Neuronal stem cell (in vitro differentiated cells): ENCODE results near the gene FAM114A2.

Experiments
- DNase-seq: peaks from one replicate; pipeline ENCODE4 v3.0.0-alpha.2; 2013; ENCODE audit warnings: low spot score
- H2AFZ ChIP-seq: one replicate; pipeline ENCODE4 v1.6.1; 2013; ENCODE audit warnings: mild to moderate bottlenecking, low read length, inconsistent platforms
- H2AK5ac ChIP-seq: 2 replicates; pipeline ENCODE4 v1.6.1; 2013; ENCODE audit warnings: low read depth, mild to moderate bottlenecking, inconsistent platforms, low read length, moderate library complexity, mixed read lengths
- H2BK120ac ChIP-seq: 2 replicates; pipeline ENCODE4 v1.6.1; 2013; ENCODE audit warnings: low read depth, mild to moderate bottlenecking, inconsistent platforms, low read length, moderate library complexity, mixed read lengths
- H2BK12ac ChIP-seq: one replicate; pipeline ENCODE4 v1.6.1; 2013; ENCODE audit warnings: low read length, inconsistent platforms
- H2BK15ac ChIP-seq: 2 replicates; pipeline ENCODE4 v1.6.1; 2013; ENCODE audit warnings: mild to moderate bottlenecking, low read length, inconsistent platforms, mixed read lengths
- H2BK5ac ChIP-seq: one replicate; pipeline ENCODE4 v1.6.1; 2013; ENCODE audit warnings: inconsistent platforms, mild to moderate bottlenecking, low read length, moderate library complexity
- H3K14ac ChIP-seq: one replicate; pipeline ENCODE4 v1.6.1; 2013; ENCODE audit warnings: low read length, inconsistent platforms
- H3K18ac ChIP-seq: 2 replicates; pipeline ENCODE4 v1.6.1; 2013; ENCODE audit warnings: low read length, inconsistent platforms
- H3K23ac ChIP-seq: 2 replicates; pipeline ENCODE4 v1.6.1; 2013; ENCODE audit warnings: low read depth, mild to moderate bottlenecking, mixed read lengths, low read length, inconsistent platforms; ENCODE audit not compliant: poor library complexity
- H3K27ac ChIP-seq: replicated peaks from 3 replicates; pipeline ENCODE4 v1.5.1; 2013; ENCODE audit warnings: low read length, inconsistent platforms
- H3K27me3 ChIP-seq, 3 experiments: 2 replicates each; pipeline ENCODE4 v1.6.1; 2013; ENCODE audit warnings: low read length in 3 of 3, mild to moderate bottlenecking in 2 of 3, inconsistent platforms in 1 of 3, low read depth in 1 of 3, mixed read lengths in 1 of 3, moderate library complexity in 1 of 3; ENCODE audit not compliant: control insufficient read depth in 3 of 3, insufficient read depth in 3 of 3
- H3K36me3 ChIP-seq, 2 donors: replicated peaks in 1 of 2; 2 replicates each; pipeline ENCODE4 v1.6.1; 2013; ENCODE audit warnings: low read length in 2 of 2; ENCODE audit not compliant: control insufficient read depth in 2 of 2, insufficient read depth in 2 of 2
- H3K4ac ChIP-seq: 2 replicates; pipeline ENCODE4 v1.6.1; 2013; ENCODE audit warnings: inconsistent platforms, mild to moderate bottlenecking, low read length, moderate library complexity
- H3K4me1 ChIP-seq, 2 donors: 1 replicate in 1 of 2; 2 replicates in 1 of 2; pipeline ENCODE4 v1.6.1; 2013; ENCODE audit warnings: low read length in 2 of 2, low read depth in 1 of 2; ENCODE audit not compliant: control insufficient read depth in 2 of 2, insufficient read depth in 1 of 2
- H3K4me2 ChIP-seq: one replicate; pipeline ENCODE4 v1.6.1; 2013; ENCODE audit warnings: mild to moderate bottlenecking, low read length, inconsistent platforms; ENCODE audit not compliant: insufficient read depth, poor library complexity, severe bottlenecking
- H3K4me3 ChIP-seq, 2 donors: 2 replicates each; pipeline ENCODE4 v1.5.1; 2013; ENCODE audit warnings: low read length in 2 of 2, mild to moderate bottlenecking in 2 of 2, inconsistent platforms in 1 of 2, moderate library complexity in 1 of 2
- H3K79me1 ChIP-seq: one replicate; pipeline ENCODE4 v1.6.1; 2013; ENCODE audit warnings: low read depth, mild to moderate bottlenecking, inconsistent platforms, low read length, moderate library complexity
- H3K9ac ChIP-seq: one replicate; pipeline ENCODE4 v1.6.1; 2013; ENCODE audit warnings: mild to moderate bottlenecking, low read depth, low read length, inconsistent platforms; ENCODE audit not compliant: poor library complexity
- H3K9me3 ChIP-seq, 2 donors: replicated peaks in 1 of 2; 2 replicates each; pipeline versions ENCODE3 to v1.6.1; 2013; ENCODE audit warnings: low read length in 2 of 2, mild to moderate bottlenecking in 2 of 2, inconsistent platforms in 1 of 2, low read depth in 1 of 2, mixed read lengths in 1 of 2, moderate library complexity in 1 of 2; ENCODE audit not compliant: control insufficient read depth in 2 of 2, insufficient read depth in 1 of 2
- H4K8ac ChIP-seq: one replicate; pipeline ENCODE4 v1.6.1; 2013; ENCODE audit warnings: low read depth, mild to moderate bottlenecking, inconsistent platforms, low read length, moderate library complexity
- H4K91ac ChIP-seq: one replicate; pipeline ENCODE4 v1.6.1; 2013; ENCODE audit warnings: low read length, low read depth, mild to moderate bottlenecking, inconsistent platforms; ENCODE audit not compliant: poor library complexity
- WGBS, 2 donors: extraction: QIAGEN DNeasy Blood & Tissue Kit; methylation state at CpG; one replicate each; pipeline ENCODE4 v1.1.7; 2013; ENCODE audit warnings: missing lambda C conversion rate in 2 of 2, mixed read lengths in 1 of 2; ENCODE audit not compliant: insufficient read length in 2 of 2, insufficient replicate concordance in 1 of 2; ENCODE audit errors: extremely low coverage in 2 of 2; 5-methylcytosine and 5-hydroxymethylcytosine counted together

The FAM114A2 gene

GRCh38 chr5:154002093-154002492 lies 36.6 kb downstream of the FAM114A2 start:
- no peak overlapping the region for H3K23ac ChIP-seq
- no peak overlapping the region for H3K18ac ChIP-seq
- no peaks in the 10 kb centered on the region for H3K27me3 ChIP-seq
- no peak overlapping the region for H3K4ac ChIP-seq
- no peak overlapping the region for H3K4me3 ChIP-seq
- H2BK12ac ChIP-seq: no peak overlapping the region
- no peak overlapping the region for H2AFZ ChIP-seq
- H3K4me1 ChIP-seq: no peaks in the 10 kb centered on the region
- no peaks in the 10 kb centered on the region for H3K79me1 ChIP-seq
- H4K91ac ChIP-seq: no peak overlapping the region
- H2BK120ac ChIP-seq: no peak overlapping the region
- H4K8ac ChIP-seq: no peak overlapping the region
- H3K36me3 ChIP-seq: peaks cover 0 to 40% of the 10 kb centered on the region in 2 donors
- no peak for DNase-seq
- no peak overlapping the region for H3K9ac ChIP-seq
- H3K4me2 ChIP-seq: no peak overlapping the region
- WGBS, 2 donors: no CpG with 5 or more reads among the region's 4 CpGs
- no peak overlapping the region for H3K27ac ChIP-seq
- no peak overlapping the region for H2AK5ac ChIP-seq
- H3K14ac ChIP-seq: no peak overlapping the region
- no peak overlapping the region for H2BK15ac ChIP-seq
- H3K9me3 ChIP-seq: peaks cover 0 to 4% of the 10 kb centered on the region in 2 donors
- no peak overlapping the region for H2BK5ac ChIP-seq

GRCh38 chr5:154000703-154001102 lies 38.0 kb downstream of the FAM114A2 start:
- Histone ChIP-seq H3K27me3 (no peaks in the 10 kb centered on the region), H3K4me2 (no peak overlapping the region), H3K4me1 (no peaks in the 10 kb centered on the region), H3K4me3 (no peak overlapping the region), H3K79me1 (no peaks in the 10 kb centered on the region), H3K18ac (no peak overlapping the region), H3K4ac (no peak overlapping the region), H2AK5ac (no peak overlapping the region), H3K14ac (no peak overlapping the region), H4K8ac (no peak overlapping the region), H2BK12ac (no peak overlapping the region), H3K9ac (no peak overlapping the region), H3K27ac (no peak overlapping the region), H2BK120ac (no peak overlapping the region), H2AFZ (no peak overlapping the region), H4K91ac (no peak overlapping the region), H3K23ac (no peak overlapping the region), H3K9me3 (peaks cover 0 to 4% of the 10 kb centered on the region in 2 donors), H2BK5ac (no peak overlapping the region), H2BK15ac (no peak overlapping the region), H3K36me3 (peaks cover 0 to 42% of the 10 kb centered on the region in 2 donors)
- no peak for DNase-seq

GRCh38 chr5:153999995-154000394 lies 38.7 kb downstream of the FAM114A2 start:
- Histone ChIP-seq H3K23ac (no peak overlapping the region), H2BK120ac (no peak overlapping the region), H2AFZ (no peak overlapping the region), H3K4me1 (no peaks in the 10 kb centered on the region), H3K18ac (no peak overlapping the region), H3K27ac (no peak overlapping the region), H4K91ac (no peak overlapping the region), H3K36me3 (peaks cover 0 to 42% of the 10 kb centered on the region in 2 donors), H2AK5ac (no peak overlapping the region), H2BK5ac (no peak overlapping the region), H2BK12ac (no peak overlapping the region), H3K4me2 (no peak overlapping the region), H3K79me1 (no peaks in the 10 kb centered on the region), H3K4ac (no peak overlapping the region), H2BK15ac (no peak overlapping the region), H3K9me3 (peaks cover 0 to 4% of the 10 kb centered on the region in 2 donors), H3K14ac (no peak overlapping the region), H3K4me3 (no peak overlapping the region), H3K9ac (no peak overlapping the region), H3K27me3 (no peaks in the 10 kb centered on the region), H4K8ac (no peak overlapping the region)
- no peak for DNase-seq
- 100% methylated on average over 1 of the region's 3 CpGs; no CpG with 5 or more reads in 1 of the 2 donors for WGBS, 2 donors

- Histone ChIP-seq H3K23ac (no peak overlapping the region), H2BK5ac (no peak overlapping the region), H3K36me3 (peaks cover 0 to 50% of the 10 kb centered on the region in 2 donors), H2BK120ac (no peak overlapping the region), H2BK12ac (no peak overlapping the region), H3K4me2 (no peak overlapping the region), H3K14ac (no peak overlapping the region), H3K4ac (no peak overlapping the region), H3K79me1 (no peaks in the 10 kb centered on the region), H3K18ac (no peak overlapping the region), H2AFZ (no peak overlapping the region), H3K27me3 (no peaks in the 10 kb centered on the region), H3K27ac (no peak overlapping the region), H3K4me3 (no peak overlapping the region), H2AK5ac (no peak overlapping the region), H3K9me3 (peaks cover 0 to 4% of the 10 kb centered on the region in 2 donors), H2BK15ac (no peak overlapping the region), H4K91ac (no peak overlapping the region), H4K8ac (no peak overlapping the region), H3K4me1 (no peaks in the 10 kb centered on the region), H3K9ac (no peak overlapping the region)
- no peak for DNase-seq
- WGBS, 2 donors: no CpG with 5 or more reads among the region's 1 CpG
These were observed 39.9 kb downstream of the FAM114A2 start for GRCh38 chr5:153998768-153999167.
